Neural progenitor cell (in vitro differentiated cells): ENCODE data around the gene RNF144A.

Source experiments
- CTCF ChIP-seq: fragments of 200-600 bp; sonication (generic); IDR thresholded peaks from 2 replicates; pipeline ENCODE4 v1.5.1; 2017; ENCODE audit warnings: antibody characterized with exemption, mild to moderate bottlenecking
- EZH2 ChIP-seq: fragments of 200-600 bp; sonication (generic); IDR thresholded peaks from 2 replicates; pipeline ENCODE4 v1.6.1; 2017; ENCODE audit warnings: antibody characterized with exemption, mild to moderate bottlenecking, moderate library complexity
- EZH2phosphoT487 ChIP-seq: fragments of 200-600 bp; sonication (generic); IDR thresholded peaks from 2 replicates; pipeline ENCODE4 v1.6.1; 2017; ENCODE audit warnings: antibody characterized with exemption

- TF ChIP-seq CTCF (no peak), EZH2phosphoT487 (no peak), EZH2 (no peak)
Observed at GRCh38 chr2:7032371-7032770, 115.2 kb downstream of the RNF144A start.
